SK-MEL-5 (cell line): Measurements from ENCODE around the gene PDE11A. TPM values are rescaled to one million over a fixed set of nuclear protein-coding genes. Genes with fewer than 3 reads are reported as not detected.
"Not testable (repeated sequence)": the region's sequence is repeated elsewhere in the genome, so short reads cannot be mapped to it uniquely, and the experiment has no call there.

ENCODE experiments used
- DNase-seq: peaks from one replicate; pipeline ENCODE4 v3.0.0-alpha.2; 2016; ENCODE audit warnings: low read depth, low spot score
- in situ Hi-C: cut with HindIII; loops from 2 replicates; pipeline ENCODE4 v1.10.0; 2016; ENCODE audit warnings: low sequenced_read_pairs, high pct_unique_total_duplicates, low pct_unique_long_range_greater_than_20kb
- total RNA-seq: library from RNA; depleted of rRNA; stranded (reverse); fragments of >200 nt; shearing (Covaris generic); gene quantifications from 2 replicates; pipeline ENCODE4 v1.2.3, GENCODE V29; 2014

Gene PDE11A
- total RNA-seq, 1 experiment from 2014 or later, result 1.7 TPM

GRCh38 chr2:178043266-178043665 lies 29.3 kb downstream of the PDE11A start:
- no peak for DNase-seq
- in situ Hi-C loops, result no loop called here

- in situ Hi-C loops, DNase-seq: not testable (repeated sequence)
Measured at GRCh38 chr2:178033583-178033982, 39.0 kb downstream of the PDE11A start.

- in situ Hi-C loops, result no loop called here
- no peak for DNase-seq
Measured at GRCh38 chr2:178029342-178029741, 43.2 kb downstream of the PDE11A start.

GRCh38 chr2:178025551-178026185 lies 46.9 kb downstream of the PDE11A start:
- in situ Hi-C loops, result no loop called here
- DNase-seq, result no peak

DNA sequence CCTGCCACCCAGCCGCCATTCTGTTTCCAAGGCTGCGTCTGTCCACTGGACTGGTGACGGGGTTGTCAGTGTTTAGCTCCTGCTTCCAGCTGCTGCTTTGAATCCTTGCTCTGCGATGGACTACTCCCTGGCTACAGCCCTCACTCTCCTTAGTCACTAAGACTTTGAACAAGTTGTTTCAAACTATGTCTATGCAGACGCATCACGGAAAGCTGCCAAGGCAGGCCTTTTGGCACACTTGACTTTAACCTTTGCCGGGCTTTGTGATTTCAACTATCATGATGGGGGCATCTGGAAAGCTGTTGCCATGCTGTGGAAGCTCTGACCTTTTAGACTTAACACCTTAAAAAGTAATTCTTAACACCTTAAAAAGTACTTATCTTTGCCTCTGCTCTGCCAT lies 54.4 kb downstream of the PDE11A start:
- no peak for DNase-seq
- in situ Hi-C loops, result no loop called here

- in situ Hi-C loops, result no loop called here
- DNase-seq, result no peak
Measured at GRCh38 chr2:178016612-178017011, 56.0 kb downstream of the PDE11A start.

DNA sequence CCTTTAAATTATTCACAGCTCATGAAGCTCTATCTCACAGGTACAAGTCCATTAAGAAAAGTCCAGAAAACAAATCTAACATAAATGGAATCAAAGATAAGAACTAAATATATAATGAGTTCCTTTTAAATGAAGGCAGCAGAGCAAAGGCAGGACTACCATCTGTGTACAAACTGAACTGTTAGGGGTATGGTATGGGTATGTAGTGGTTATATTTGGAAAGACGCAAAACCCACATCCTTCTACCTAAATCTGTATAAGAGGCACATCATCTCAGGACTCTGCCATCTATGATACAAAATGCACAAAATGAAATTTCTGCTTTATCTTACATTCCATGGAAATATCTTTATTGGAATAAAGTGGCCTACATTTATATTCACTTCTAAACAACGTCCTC lies 59.9 kb downstream of the PDE11A start:
- in situ Hi-C loops, result no loop called here
- no peak for DNase-seq

- in situ Hi-C loops, result no loop called here
- no peak for DNase-seq
Measured at GRCh38 chr2:178009813-178010212, 62.8 kb downstream of the PDE11A start.

- in situ Hi-C loops, result no loop called here
- DNase-seq, result no peak
Measured at GRCh38 chr2:178008636-178009289, 63.8 kb downstream of the PDE11A start.

GRCh38 chr2:178006710-178007109 lies 65.9 kb downstream of the PDE11A start:
- in situ Hi-C loops, result no loop called here
- DNase-seq, result no peak

- in situ Hi-C loops, result no loop called here
- DNase-seq, result no peak
Measured at GRCh38 chr2:178005756-178006155, 66.8 kb downstream of the PDE11A start.

DNA sequence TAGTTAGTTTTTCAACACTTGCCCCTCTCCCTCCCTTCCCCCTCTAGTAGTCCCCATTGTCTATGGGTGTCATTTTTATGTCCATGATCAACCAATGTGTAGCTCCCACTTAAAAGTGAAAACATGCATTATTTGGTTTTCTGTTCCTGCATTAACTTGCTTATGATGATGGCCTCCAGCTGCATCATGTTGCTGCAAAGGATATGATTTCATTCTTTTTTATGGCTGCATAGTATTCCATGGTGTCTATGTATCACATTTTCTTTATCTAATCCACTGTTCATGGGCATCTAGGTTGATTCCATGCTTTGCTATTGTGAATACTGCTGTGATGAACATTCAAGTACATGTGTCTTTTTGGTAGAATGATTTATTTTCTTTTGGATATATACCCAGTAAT lies 70.5 kb downstream of the PDE11A start:
- DNase-seq, result no peak
- in situ Hi-C loops, result no loop called here

DNA sequence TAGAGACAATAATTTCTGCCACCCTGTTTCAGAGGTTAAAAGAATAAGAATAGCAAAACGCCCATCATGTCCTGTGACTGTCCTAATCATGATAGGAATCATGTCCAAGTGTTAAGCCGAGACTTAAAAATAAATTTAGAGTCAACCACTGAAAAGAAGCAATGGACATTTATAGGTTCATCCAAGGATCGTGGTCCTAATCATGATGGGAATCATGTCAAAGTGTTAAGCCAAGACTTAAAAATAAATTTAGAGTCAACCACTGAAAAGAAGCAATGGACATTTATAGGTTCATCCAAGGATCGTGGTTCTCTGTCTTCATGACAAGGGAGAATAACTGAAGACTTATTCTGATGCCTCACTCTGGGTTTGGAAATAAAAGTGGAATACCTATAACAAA lies 73.6 kb downstream of the PDE11A start:
- in situ Hi-C loops, result no loop called here

GRCh38 chr2:177998006-177998405 lies 74.6 kb downstream of the PDE11A start:
- no peak for DNase-seq
- in situ Hi-C loops, result no loop called here

More for the DNA sequence above, 73.6 kb downstream of the PDE11A start:
- no peak for DNase-seq

DNA sequence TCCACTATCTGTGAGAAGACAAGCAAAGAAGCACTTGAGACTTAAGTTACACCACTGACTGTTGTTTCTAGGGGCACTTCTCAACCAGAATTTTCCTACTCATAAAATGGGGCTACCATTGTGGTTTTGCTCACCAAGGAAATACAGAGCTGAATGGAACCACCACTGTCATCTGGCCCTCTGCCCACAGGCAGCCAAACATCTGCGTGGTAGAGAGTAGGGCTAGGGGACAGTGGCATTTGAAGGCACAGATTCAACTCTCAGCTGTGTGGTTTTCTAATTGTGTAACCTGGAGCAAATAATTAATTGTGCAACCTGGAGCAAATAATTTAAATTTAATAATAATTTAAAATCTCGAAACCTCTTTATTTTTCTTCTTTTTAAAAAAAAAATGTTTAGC lies 79.6 kb downstream of the PDE11A start:
- in situ Hi-C loops, result no loop called here
- no peak for DNase-seq

GRCh38 chr2:177989029-177989885 lies 83.3 kb downstream of the PDE11A start:
- in situ Hi-C loops, result no loop called here
- DNase-seq, result no peak

GRCh38 chr2:177984749-177985148 lies 87.8 kb downstream of the PDE11A start:
- in situ Hi-C loops, result no loop called here
- peak; percentile 18 for DNase-seq

GRCh38 chr2:177983183-177983788 lies 89.3 kb downstream of the PDE11A start:
- in situ Hi-C loops, result no loop called here
- DNase-seq, result peak; percentile 75
